Vagina (tissue), 2 donors: ENCODE measurements around the gene CBLN1. TPM values are rescaled to one million over a fixed set of nuclear protein-coding genes. Genes with fewer than 3 reads are reported as not detected.

ENCODE experiments used
- DNase-seq, 2 donors: peaks; one replicate each; pipeline ENCODE4 v3.0.0-alpha.2; 2017; ENCODE audit errors: extremely low spot score in 2 of 2
- H3K27ac ChIP-seq: fragments of 200-600 bp; sonication (generic); one replicate; pipeline ENCODE4 v1.5.1; 2019
- H3K27me3 ChIP-seq: fragments of 200-600 bp; sonication (generic); one replicate; pipeline ENCODE4 v1.5.1; 2019
- H3K36me3 ChIP-seq, 2 donors: fragments of 200-600 bp; sonication (generic); one replicate each; pipeline ENCODE4 v1.5.1; 2017 to 2019
- H3K4me1 ChIP-seq: fragments of 200-600 bp; sonication (generic); one replicate; pipeline ENCODE4 v1.5.1; 2019
- H3K4me3 ChIP-seq, 2 donors: fragments of 200-600 bp; sonication (generic); 1 replicate in 1 of 2; 2 replicates in 1 of 2; pipeline ENCODE4 v1.5.1; 2016 to 2019
- H3K9me3 ChIP-seq: fragments of 200-600 bp; sonication (generic); one replicate; pipeline ENCODE4 v1.5.1; 2019
- CTCF ChIP-seq, 3 experiments: fragments of 450-650 bp in 2 of 3; fragments of 200-600 bp in 1 of 3; sonication (generic) in 1 of 3; IDR thresholded peaks; one replicate each; pipeline ENCODE4 v1.5.1; 2017 to 2019; ENCODE audit warnings: antibody characterized with exemption in 3 of 3, mild to moderate bottlenecking in 2 of 3, moderate library complexity in 2 of 3
- POLR2A ChIP-seq, 2 donors: fragments of 450-650 bp; IDR thresholded peaks; one replicate each; pipeline ENCODE4 v1.6.1; 2017; ENCODE audit warnings: antibody characterized with exemption in 2 of 2, mild to moderate bottlenecking in 2 of 2, moderate library complexity in 2 of 2
- POLR2AphosphoS5 ChIP-seq, 2 donors: sonication (generic); formaldehyde crosslinking; IDR thresholded peaks; one replicate each; pipeline ENCODE4 v1.9.0; 2017; ENCODE audit warnings: antibody characterized with exemption in 2 of 2, mild to moderate bottlenecking in 2 of 2, low read depth in 1 of 2; ENCODE audit not compliant: insufficient read depth in 1 of 2
- intact Hi-C: fragments of 100-400 bp; cut with DNase I; formaldehyde crosslinking; loops from one replicate; pipeline ENCODE4 v1.15.1; 2023
- total RNA-seq: library from RNA; depleted of rRNA; stranded (reverse); fragments of >200 nt; gene quantifications from one replicate; pipeline ENCODE4 v1.2.3, GENCODE V29; 2016

CBLN1 gene
- total RNA-seq, 1 donor from 2014 or later = not detected

- intact Hi-C loops = no loop called here
- Histone ChIP-seq H3K4me1 (no peaks in the 10 kb centered on the region), H3K4me3 (no peak overlapping the region), H3K27ac (no peak overlapping the region), H3K27me3 (no peaks in the 10 kb centered on the region), H3K36me3 (no peaks in the 10 kb centered on the region), H3K9me3 (no peaks in the 10 kb centered on the region)
- no peak for DNase-seq
- TF ChIP-seq CTCF (IDR thresholded peaks at IDR 0.05) (no peak), POLR2A (IDR thresholded peaks at IDR 0.05) (no peak), POLR2AphosphoS5 (IDR thresholded peaks at IDR 0.05; ENCODE audit: insufficient read depth in 1 of 2, low read depth in 1 of 2) (no peak)
Observed at GRCh38 chr16:49315602-49316001, 34.0 kb upstream of the CBLN1 start.

DNA sequence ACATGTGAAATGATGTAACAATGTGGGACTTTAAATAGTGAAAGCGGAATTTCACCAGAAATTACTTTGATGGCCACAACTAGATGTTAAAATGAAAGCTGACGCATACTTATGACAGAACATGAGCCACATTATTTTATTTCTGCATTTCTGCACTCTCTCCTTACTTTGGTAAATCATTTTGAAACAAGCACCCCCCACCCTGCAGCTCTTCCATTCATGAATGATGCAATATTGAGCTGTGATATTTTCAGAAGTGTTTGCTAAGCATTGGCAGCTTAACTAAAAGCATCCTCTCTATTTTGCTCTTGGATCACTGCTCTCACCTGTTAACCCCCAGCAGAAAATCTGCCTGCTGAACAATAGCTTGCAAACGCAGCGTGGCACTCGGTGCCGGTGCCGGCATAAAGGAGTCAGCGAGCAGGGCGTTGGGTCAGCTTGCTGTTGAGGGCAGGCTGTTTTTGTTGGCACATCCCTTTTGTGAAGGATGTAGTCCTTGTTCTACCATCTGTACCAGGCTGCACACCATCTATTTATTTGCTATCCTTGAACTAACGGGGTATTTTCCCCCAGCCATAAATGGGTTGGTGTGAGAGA lies 30.8 kb upstream of the CBLN1 start:
- intact Hi-C loops = no loop called here
- TF ChIP-seq CTCF (IDR thresholded peaks at IDR 0.05) (no peak), POLR2A (IDR thresholded peaks at IDR 0.05) (no peak), POLR2AphosphoS5 (IDR thresholded peaks at IDR 0.05; ENCODE audit: insufficient read depth in 1 of 2, low read depth in 1 of 2) (no peak)
- no peak for DNase-seq
- Histone ChIP-seq H3K27ac (no peak overlapping the region), H3K9me3 (no peaks in the 10 kb centered on the region), H3K4me1 (no peaks in the 10 kb centered on the region), H3K36me3 (no peaks in the 10 kb centered on the region), H3K27me3 (no peaks in the 10 kb centered on the region), H3K4me3 (no peak overlapping the region)

- Histone ChIP-seq H3K27me3 (no peaks in the 10 kb centered on the region), H3K36me3 (no peaks in the 10 kb centered on the region), H3K27ac (no peak overlapping the region), H3K9me3 (no peaks in the 10 kb centered on the region), H3K4me1 (no peaks in the 10 kb centered on the region), H3K4me3 (no peak overlapping the region)
- DNase-seq = no peak
- intact Hi-C loops = no loop called here
- TF ChIP-seq POLR2AphosphoS5 (IDR thresholded peaks at IDR 0.05; ENCODE audit: insufficient read depth in 1 of 2, low read depth in 1 of 2) = no peak
Observed at GRCh38 chr16:49311823-49312222, 30.2 kb upstream of the CBLN1 start.

GRCh38 chr16:49307176-49307575 lies 25.5 kb upstream of the CBLN1 start:
- Histone ChIP-seq H3K27ac (no peak overlapping the region), H3K4me1 (no peaks in the 10 kb centered on the region), H3K4me3 (no peak overlapping the region), H3K27me3 (no peaks in the 10 kb centered on the region), H3K36me3 (no peaks in the 10 kb centered on the region), H3K9me3 (no peaks in the 10 kb centered on the region)
- intact Hi-C loops = no loop called here
- TF ChIP-seq POLR2A (IDR thresholded peaks at IDR 0.05) = no peak
- no peak for TF ChIP-seq CTCF (IDR thresholded peaks at IDR 0.05)
- no peak for TF ChIP-seq POLR2AphosphoS5 (IDR thresholded peaks at IDR 0.05; ENCODE audit: insufficient read depth in 1 of 2, low read depth in 1 of 2)
- DNase-seq = no peak

DNA sequence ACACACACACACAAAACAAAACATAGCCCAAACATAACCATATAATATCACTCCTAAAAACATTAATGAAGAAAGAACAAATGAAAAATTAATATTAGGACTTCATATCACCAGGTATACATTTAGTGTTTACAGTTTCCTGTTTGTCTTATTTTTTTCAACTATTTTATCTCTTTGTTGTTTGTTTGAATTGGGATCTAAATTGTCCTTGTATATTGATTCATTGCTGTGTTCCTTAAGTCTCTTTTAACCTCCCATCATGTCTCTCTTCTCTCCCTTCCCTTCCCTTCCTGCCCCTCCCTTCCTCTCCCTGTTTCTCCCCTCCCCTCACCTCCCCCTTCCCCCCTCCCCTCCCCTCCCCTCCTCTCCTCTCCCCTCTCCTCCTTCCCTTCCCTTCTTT lies 23.8 kb upstream of the CBLN1 start:
- H3K27ac ChIP-seq = no peak overlapping the region
- H3K36me3 ChIP-seq = no peaks in the 10 kb centered on the region
- DNase-seq = no peak
- H3K4me1 ChIP-seq = no peaks in the 10 kb centered on the region
- H3K27me3 ChIP-seq = no peaks in the 10 kb centered on the region
- TF ChIP-seq CTCF (IDR thresholded peaks at IDR 0.05) (no peak), POLR2A (IDR thresholded peaks at IDR 0.05) (no peak), POLR2AphosphoS5 (IDR thresholded peaks at IDR 0.05; ENCODE audit: insufficient read depth in 1 of 2, low read depth in 1 of 2) (no peak)
- intact Hi-C loops = no loop called here
- no peak overlapping the region for H3K4me3 ChIP-seq
- no peaks in the 10 kb centered on the region for H3K9me3 ChIP-seq
